ENCODE data around the gene ACVR1. TPM values are rescaled to one million over a fixed set of nuclear protein-coding genes. Genes with fewer than 3 reads are reported as not detected.

ACVR1 gene
- total RNA-seq, 2 experiments from 2014 or later = 18.7 to 19.4 TPM

- H3K27me3 Mint-ChIP-seq = no peaks in the 10 kb centered on the region
- H3K27ac Mint-ChIP-seq = peak overlapping the region; percentile 3
- peaks cover 7% of the 10 kb centered on the region for H3K36me3 Mint-ChIP-seq
- CTCF ChIA-PET = interaction anchor here (0.9 to 3.2 kb wide), 4 partner anchors 9 to 12 kb away, joined by 3 to 10 read pairs (median 4); partner anchors contain the start of gene ACVR1
- DNase-seq (no peak), ATAC-seq (peak; percentile 23)
- H3K9me3 Mint-ChIP-seq (ENCODE audit: low read depth) = no peaks in the 10 kb centered on the region
- H3K4me1 Mint-ChIP-seq = peaks cover 35% of the 10 kb centered on the region
- no peak overlapping the region for H3K4me3 Mint-ChIP-seq
These were observed 11.2 kb downstream of the ACVR1 start for GRCh38 chr2:157864857-157865430.

DNA sequence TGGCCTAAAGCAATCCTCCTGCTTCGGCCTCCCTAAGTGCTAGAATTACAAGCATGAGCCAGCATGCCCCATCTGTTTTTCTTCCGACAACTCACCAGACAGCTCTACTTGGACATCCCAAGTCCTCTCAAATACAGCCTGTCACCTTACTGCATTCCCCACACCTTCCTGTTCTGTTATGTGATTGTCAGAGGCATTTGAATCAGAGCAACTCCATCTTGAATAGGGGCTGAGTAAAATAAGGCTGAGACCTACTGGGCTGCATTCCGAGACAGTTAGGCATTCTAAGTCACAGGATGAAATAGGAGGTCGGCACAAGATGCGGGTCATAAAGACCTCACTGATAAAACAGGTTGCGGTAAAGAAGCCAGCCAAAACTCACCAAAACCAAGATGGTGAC is 17.3 kb downstream of the ACVR1 start:
- DNase-seq = no peak
- CTCF ChIA-PET = no interaction called here
- Mint-ChIP-seq H3K27ac (no peak overlapping the region), H3K4me3 (no peak overlapping the region), H3K36me3 (peaks cover 16% of the 10 kb centered on the region), H3K9me3 (ENCODE audit: low read depth) (no peaks in the 10 kb centered on the region), H3K4me1 (peaks cover 6% of the 10 kb centered on the region), H3K27me3 (no peaks in the 10 kb centered on the region)
- no peak for ATAC-seq

DNA sequence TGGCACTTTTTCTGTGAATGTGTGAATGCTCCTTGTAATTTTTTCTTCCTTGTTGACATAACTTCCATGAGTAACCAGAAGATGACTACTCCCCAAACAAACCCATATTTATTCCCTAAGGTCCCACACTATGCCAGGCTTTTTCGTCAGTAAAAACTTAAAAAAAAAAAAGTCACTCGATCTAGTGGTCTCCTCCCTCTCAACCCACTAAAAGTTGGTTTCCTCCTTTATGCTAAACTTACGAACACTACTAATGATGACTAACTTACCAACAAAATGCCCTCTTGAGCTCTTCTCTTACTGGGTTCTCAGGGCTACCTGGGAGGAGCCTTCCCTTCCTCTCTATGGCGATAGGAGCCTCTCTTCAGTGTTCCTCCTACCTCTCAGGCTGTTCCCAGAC is 18.2 kb downstream of the ACVR1 start:
- no peaks in the 10 kb centered on the region for H3K9me3 Mint-ChIP-seq (ENCODE audit: low read depth)
- DNase-seq (no peak), ATAC-seq (no peak)
- H3K27ac Mint-ChIP-seq = no peak overlapping the region
- no peaks in the 10 kb centered on the region for H3K27me3 Mint-ChIP-seq
- peaks cover 16% of the 10 kb centered on the region for H3K36me3 Mint-ChIP-seq
- H3K4me1 Mint-ChIP-seq = peaks cover 6% of the 10 kb centered on the region
- CTCF ChIA-PET = no interaction called here
- H3K4me3 Mint-ChIP-seq = no peak overlapping the region

DNA sequence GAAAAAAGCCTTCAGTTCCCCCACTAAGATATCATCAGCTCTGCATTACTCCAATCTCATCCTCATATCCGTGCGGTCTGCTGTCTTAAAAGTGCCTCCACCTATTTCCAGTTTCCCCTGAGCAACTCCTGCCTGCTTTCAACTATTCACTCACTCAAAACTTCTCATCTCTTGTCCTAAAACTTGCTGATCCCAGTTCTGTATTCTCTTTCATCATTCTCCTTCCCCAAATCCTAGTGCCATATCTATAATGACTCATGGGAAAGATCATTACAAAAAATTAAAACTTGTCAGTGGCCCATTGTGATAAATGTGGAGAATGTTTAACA is 20.0 kb downstream of the ACVR1 start:
- Mint-ChIP-seq H3K9me3 (ENCODE audit: low read depth) (no peaks in the 10 kb centered on the region), H3K27ac (no peak overlapping the region), H3K27me3 (no peaks in the 10 kb centered on the region), H3K36me3 (peaks cover 14% of the 10 kb centered on the region), H3K4me3 (no peak overlapping the region), H3K4me1 (peaks cover 6% of the 10 kb centered on the region)
- ATAC-seq (no peak), DNase-seq (no peak)
- CTCF ChIA-PET = interaction anchor here (1.5 kb wide), 1 partner anchor 10 kb away, joined by 5 read pairs; no protein-coding TSS in a partner anchor

DNA sequence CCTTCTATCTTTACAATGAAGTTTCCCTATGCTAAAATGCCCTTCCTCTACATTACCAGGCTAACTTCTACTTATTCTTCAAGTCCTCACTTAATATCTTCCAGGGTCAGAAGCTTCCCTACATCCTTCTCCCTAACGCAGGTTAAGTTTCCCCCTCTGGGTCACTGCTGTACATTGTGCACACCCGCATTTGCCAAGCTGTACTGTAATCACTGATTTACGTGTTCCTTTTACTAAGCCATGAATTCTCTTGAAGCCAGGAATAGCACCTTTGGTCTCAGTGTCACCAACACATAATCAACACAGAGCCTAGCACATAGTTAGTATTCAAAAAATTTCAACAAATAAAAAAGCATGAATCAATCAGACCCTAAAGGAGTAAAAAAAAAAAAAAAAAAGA is 22.3 kb downstream of the ACVR1 start:
- Mint-ChIP-seq H3K4me3 (no peak overlapping the region), H3K9me3 (ENCODE audit: low read depth) (no peaks in the 10 kb centered on the region), H3K27me3 (no peaks in the 10 kb centered on the region), H3K36me3 (peaks cover 23% of the 10 kb centered on the region), H3K27ac (no peak overlapping the region), H3K4me1 (peaks cover 14% of the 10 kb centered on the region)
- DNase-seq (no peak), ATAC-seq (no peak)
- CTCF ChIA-PET = no interaction called here

- ATAC-seq (no peak), DNase-seq (no peak)
- Mint-ChIP-seq H3K4me1 (peaks cover 14% of the 10 kb centered on the region), H3K4me3 (no peak overlapping the region), H3K9me3 (ENCODE audit: low read depth) (no peaks in the 10 kb centered on the region), H3K27ac (no peak overlapping the region), H3K36me3 (peaks cover 27% of the 10 kb centered on the region), H3K27me3 (no peaks in the 10 kb centered on the region)
- CTCF ChIA-PET = no interaction called here
These were observed 22.9 kb downstream of the ACVR1 start for GRCh38 chr2:157853211-157853610.

DNA sequence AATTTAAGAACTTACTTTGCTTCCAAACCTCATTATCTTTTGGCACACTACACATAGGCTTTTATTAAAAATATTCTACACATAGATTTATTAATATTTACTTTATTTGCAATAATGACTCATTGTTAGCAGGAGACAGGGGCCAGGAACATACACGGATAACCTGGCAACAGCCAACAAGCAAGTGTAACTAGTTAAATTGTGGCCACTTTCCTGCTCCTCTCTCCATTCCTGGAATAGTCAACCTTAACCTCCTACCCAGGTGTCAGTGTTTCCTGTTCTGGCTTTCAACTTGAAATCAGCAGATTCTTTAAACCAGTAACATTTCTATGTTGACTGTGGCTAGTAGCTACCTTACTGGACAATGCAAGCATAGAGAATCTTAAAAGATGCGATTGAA is 26.5 kb downstream of the ACVR1 start:
- peaks cover 8% of the 10 kb centered on the region for H3K4me1 Mint-ChIP-seq
- no peak overlapping the region for H3K4me3 Mint-ChIP-seq
- no peaks in the 10 kb centered on the region for H3K9me3 Mint-ChIP-seq (ENCODE audit: low read depth)
- peaks cover 44% of the 10 kb centered on the region for H3K36me3 Mint-ChIP-seq
- CTCF ChIA-PET = interaction anchor here (1.6 kb wide), 1 partner anchor 17 kb away, joined by 3 read pairs; no protein-coding TSS in a partner anchor
- ATAC-seq (no peak), DNase-seq (no peak)
- no peak overlapping the region for H3K27ac Mint-ChIP-seq
- no peaks in the 10 kb centered on the region for H3K27me3 Mint-ChIP-seq

DNA sequence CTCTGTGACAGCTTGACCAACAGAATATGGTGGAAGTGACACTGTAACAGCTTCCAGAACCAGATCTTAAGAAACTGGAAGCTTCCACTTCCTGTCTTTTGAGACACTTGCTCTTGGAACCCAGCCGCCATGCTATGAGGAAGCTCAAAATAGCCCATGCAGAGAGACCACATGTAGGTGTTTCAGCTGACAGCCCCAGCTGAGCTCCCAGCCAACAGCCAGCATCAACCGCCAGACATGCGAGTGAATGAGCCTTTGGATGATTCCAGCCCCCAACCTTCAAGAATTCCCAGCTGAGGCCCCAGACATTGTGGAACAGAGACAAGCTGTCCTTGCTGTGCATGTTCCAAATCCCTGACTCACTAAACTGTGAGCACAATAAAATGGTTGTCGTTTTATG is 27.9 kb downstream of the ACVR1 start:
- Mint-ChIP-seq H3K36me3 (peaks cover 46% of the 10 kb centered on the region), H3K27ac (no peak overlapping the region), H3K9me3 (ENCODE audit: low read depth) (no peaks in the 10 kb centered on the region), H3K27me3 (no peaks in the 10 kb centered on the region), H3K4me3 (no peak overlapping the region), H3K4me1 (peaks cover 8% of the 10 kb centered on the region)
- DNase-seq (no peak), ATAC-seq (no peak)
- CTCF ChIA-PET = interaction anchor here (0.9 kb wide), 1 partner anchor 13 kb away, joined by 3 read pairs; no protein-coding TSS in a partner anchor

- no peak for ATAC-seq
- peaks cover 5% of the 10 kb centered on the region for H3K4me1 Mint-ChIP-seq
- no peak for DNase-seq
- H3K36me3 Mint-ChIP-seq = peaks cover 38% of the 10 kb centered on the region
- H3K27ac Mint-ChIP-seq = no peak overlapping the region
- no peaks in the 10 kb centered on the region for H3K27me3 Mint-ChIP-seq
- CTCF ChIA-PET = no interaction called here
- no peaks in the 10 kb centered on the region for H3K9me3 Mint-ChIP-seq (ENCODE audit: low read depth)
- no peak overlapping the region for H3K4me3 Mint-ChIP-seq
These were observed 31.0 kb downstream of the ACVR1 start for GRCh38 chr2:157845081-157845480.

GRCh38 chr2:157843935-157844334 is 32.2 kb downstream of the ACVR1 start:
- H3K9me3 Mint-ChIP-seq (ENCODE audit: low read depth) = no peaks in the 10 kb centered on the region
- DNase-seq = no peak
- ATAC-seq = no peak
- no peak overlapping the region for H3K27ac Mint-ChIP-seq
- H3K4me1 Mint-ChIP-seq = no peaks in the 10 kb centered on the region
- no peak overlapping the region for H3K4me3 Mint-ChIP-seq
- CTCF ChIA-PET = interaction anchor here (1.5 kb wide), 1 partner anchor 33 kb away, joined by 3 read pairs; the partner anchor contains the start of gene ACVR1
- no peaks in the 10 kb centered on the region for H3K27me3 Mint-ChIP-seq
- peaks cover 35% of the 10 kb centered on the region for H3K36me3 Mint-ChIP-seq

GRCh38 chr2:157843081-157843480 is 33.0 kb downstream of the ACVR1 start:
- CTCF ChIA-PET = interaction anchor here (1.5 kb wide), 1 partner anchor 34 kb away, joined by 3 read pairs; the partner anchor contains the start of gene ACVR1
- Mint-ChIP-seq H3K27me3 (no peaks in the 10 kb centered on the region), H3K36me3 (peaks cover 28% of the 10 kb centered on the region), H3K9me3 (ENCODE audit: low read depth) (no peaks in the 10 kb centered on the region), H3K4me1 (peaks cover 5% of the 10 kb centered on the region), H3K4me3 (no peak overlapping the region), H3K27ac (no peak overlapping the region)
- no peak for DNase-seq
- no peak for ATAC-seq

DNA sequence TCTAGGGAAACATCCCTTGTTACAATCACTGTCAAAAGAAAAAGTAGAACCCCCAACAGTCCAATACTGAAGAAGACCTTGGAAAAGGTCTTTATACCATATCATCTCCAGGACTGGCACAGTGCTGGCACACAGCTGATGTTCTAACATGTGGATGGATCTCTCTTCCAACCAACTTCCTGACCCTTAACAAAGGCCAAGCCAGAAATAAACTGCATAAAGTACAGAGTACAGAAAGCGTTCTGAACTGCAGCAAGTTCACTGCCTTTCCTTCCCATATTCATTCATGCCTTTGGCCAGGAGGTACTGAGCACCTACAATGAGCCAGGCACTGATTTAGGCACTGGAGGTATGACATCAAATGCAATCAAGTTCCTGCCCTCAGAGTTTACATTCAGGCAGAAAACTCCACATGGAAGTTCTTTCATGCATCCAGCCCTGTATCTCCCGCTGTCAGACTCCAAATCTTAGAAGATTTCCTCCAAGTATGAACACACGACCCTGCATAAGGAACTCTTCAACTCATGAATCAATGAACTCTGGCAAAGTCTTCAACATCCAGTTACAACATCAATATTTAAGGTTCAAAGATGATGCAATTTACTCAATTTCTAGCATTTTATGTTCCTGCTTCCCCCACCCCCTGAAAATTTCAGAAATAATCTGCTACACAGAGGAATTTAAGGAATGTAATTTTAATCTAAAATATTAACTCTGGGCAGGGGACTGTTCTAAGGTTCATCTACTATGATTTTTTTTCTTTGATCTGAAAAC is 33.8 kb downstream of the ACVR1 start:
- ATAC-seq (no peak), DNase-seq (no peak)
- Mint-ChIP-seq H3K4me3 (no peak overlapping the region), H3K36me3 (peaks cover 23% of the 10 kb centered on the region), H3K27me3 (no peaks in the 10 kb centered on the region), H3K27ac (no peak overlapping the region), H3K4me1 (peaks cover 9% of the 10 kb centered on the region), H3K9me3 (ENCODE audit: low read depth) (no peaks in the 10 kb centered on the region)
- CTCF ChIA-PET = no interaction called here

DNA sequence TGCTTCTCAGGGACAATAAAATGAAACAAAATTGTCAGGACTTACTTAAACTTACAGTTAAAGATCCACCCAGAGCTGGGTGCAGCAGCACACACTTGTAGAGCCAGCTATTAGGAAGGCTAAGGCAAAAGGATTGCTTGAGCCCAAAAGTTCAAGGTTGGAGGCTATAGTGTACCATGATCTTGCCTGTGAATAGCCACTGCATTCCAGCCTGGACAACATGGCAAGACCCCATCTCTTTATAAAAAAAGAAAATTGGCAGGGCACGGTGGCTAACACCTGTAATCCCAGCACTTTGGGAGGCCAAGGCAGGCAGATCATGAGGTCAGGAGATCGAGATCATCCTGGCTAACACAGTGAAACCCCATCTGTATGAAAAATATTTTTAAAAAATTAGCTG is 34.6 kb downstream of the ACVR1 start:
- no peaks in the 10 kb centered on the region for H3K27me3 Mint-ChIP-seq
- peaks cover 24% of the 10 kb centered on the region for H3K36me3 Mint-ChIP-seq
- no peaks in the 10 kb centered on the region for H3K9me3 Mint-ChIP-seq (ENCODE audit: low read depth)
- CTCF ChIA-PET = no interaction called here
- DNase-seq (no peak), ATAC-seq (no peak)
- peaks cover 16% of the 10 kb centered on the region for H3K4me1 Mint-ChIP-seq
- no peak overlapping the region for H3K4me3 Mint-ChIP-seq
- no peak overlapping the region for H3K27ac Mint-ChIP-seq

DNA sequence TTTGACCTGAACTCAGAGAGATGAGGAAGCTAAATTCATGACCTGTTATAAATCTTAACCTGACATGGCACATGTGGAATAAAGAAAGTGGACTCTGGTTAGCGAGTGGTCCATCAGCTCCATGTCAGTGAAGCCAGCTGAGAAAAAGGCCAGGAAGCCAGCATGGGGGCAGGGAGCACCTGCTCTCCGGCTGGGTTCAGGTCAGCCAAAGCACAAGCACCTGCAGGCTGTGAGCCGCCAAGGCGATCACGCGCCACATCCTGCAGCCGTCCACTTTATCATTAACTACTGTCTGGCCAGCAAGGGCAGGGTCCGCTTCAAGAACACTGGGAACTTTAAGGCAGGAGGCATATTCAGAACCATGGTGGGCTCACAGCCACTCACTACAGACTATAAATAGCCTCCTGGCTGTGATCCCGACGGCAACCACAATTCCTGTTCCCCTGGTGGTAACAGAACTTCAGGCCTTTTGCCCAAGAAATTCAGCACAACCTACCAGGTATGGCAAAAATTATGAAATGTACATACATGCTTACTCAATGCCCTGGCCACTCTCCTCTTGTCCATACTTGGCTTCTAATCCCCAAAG is 35.5 kb downstream of the ACVR1 start:
- no peak overlapping the region for H3K27ac Mint-ChIP-seq
- no peak overlapping the region for H3K4me3 Mint-ChIP-seq
- H3K9me3 Mint-ChIP-seq (ENCODE audit: low read depth) = no peaks in the 10 kb centered on the region
- no peaks in the 10 kb centered on the region for H3K27me3 Mint-ChIP-seq
- CTCF ChIA-PET = no interaction called here
- ATAC-seq = no peak
- peaks cover 20% of the 10 kb centered on the region for H3K36me3 Mint-ChIP-seq
- H3K4me1 Mint-ChIP-seq = peaks cover 22% of the 10 kb centered on the region
- DNase-seq = no peak
